ENCODE measurements around the gene RTP4. TPM values are rescaled to one million over a fixed set of nuclear protein-coding genes. Genes with fewer than 3 reads are reported as not detected.

The RTP4 gene
- total RNA-seq, 1 experiment from 2014 or later: not detected

DNA sequence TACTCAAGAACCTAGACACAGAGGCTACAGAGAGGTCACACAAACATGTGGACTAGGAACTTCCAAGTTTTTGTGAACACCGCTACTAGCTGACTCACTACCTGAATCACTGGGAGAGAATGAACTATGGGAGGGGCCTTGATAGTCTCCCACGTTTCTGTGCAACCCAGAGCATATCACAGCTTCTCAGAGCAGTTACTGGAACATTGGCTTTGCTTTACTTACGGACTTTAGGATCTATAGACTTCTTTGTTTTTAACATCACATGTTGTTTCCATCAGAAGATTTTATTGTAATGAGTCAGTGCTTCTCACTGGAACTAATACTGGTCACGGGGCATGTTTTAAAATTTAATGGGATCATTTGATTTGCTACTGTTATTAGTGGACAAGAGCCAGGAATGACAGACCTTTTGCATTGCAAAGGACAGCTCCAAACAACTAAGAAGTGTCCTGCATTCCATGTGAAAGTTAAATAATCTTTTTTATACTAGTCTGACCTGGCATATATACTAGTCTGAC is 35.6 kb downstream of the RTP4 start:
- TF ChIP-seq NFYB (CRISPR knock-in tag; conservative IDR thresholded peaks at IDR 0.05; ENCODE audit: low read depth): no peak
- TF ChIP-seq OVOL2 (CRISPR knock-in tag; IDR thresholded peaks at IDR 0.05; ENCODE audit: borderline replicate concordance): no peak
- no peak for TF ChIP-seq PRRX2 (CRISPR knock-in tag; IDR thresholded peaks at IDR 0.05)
- no peak overlapping the region for H3K4me3 Mint-ChIP-seq
- ATAC-seq (no peak), DNase-seq (ENCODE audit: low spot score) (no peak)
- ChIA-PET CTCF (interaction anchor here (1.1 kb wide), 1 partner anchor 276 kb away, joined by 3 read pairs; no protein-coding TSS in a partner anchor), POLR2A (no interaction called here)
- H3K36me3 Mint-ChIP-seq: no peaks in the 10 kb centered on the region
- peaks cover 6% of the 10 kb centered on the region for H3K4me1 Mint-ChIP-seq
- H3K27ac Mint-ChIP-seq: no peak overlapping the region
- no peaks in the 10 kb centered on the region for H3K27me3 Mint-ChIP-seq (ENCODE audit: low read depth)
- H3K9me3 Mint-ChIP-seq: 0 out of 2 replicates have a peak, but pooled peaks cover 3% of the 10 kb centered on the region

DNA sequence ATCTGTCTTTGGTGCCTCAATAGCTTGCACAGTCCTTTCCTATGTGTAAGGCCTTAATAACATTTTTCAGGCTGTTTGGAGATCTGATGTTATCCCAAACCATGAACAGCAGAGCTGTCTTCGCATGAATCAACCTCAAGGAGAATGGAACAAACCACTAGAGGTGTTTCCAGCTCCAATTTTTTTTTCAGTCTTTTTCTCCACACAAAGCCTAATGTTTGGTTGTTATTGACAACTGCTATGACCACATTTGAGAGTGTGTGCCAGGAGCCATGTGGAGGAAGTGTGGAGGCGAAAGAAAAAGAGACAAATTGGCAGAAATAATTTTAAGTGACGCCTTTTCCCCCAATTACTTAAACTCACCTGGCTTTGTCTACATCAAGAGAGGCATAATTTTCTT is 38.7 kb downstream of the RTP4 start:
- DNase-seq (ENCODE audit: low spot score) (no peak), ATAC-seq (no peak)
- H3K4me3 Mint-ChIP-seq: no peak overlapping the region
- H3K27ac Mint-ChIP-seq: no peak overlapping the region
- H3K36me3 Mint-ChIP-seq: no peaks in the 10 kb centered on the region
- TF ChIP-seq EMX1 (CRISPR knock-in tag; IDR thresholded peaks at IDR 0.05) (no peak), ZNF396 (CRISPR knock-in tag; IDR thresholded peaks at IDR 0.05; ENCODE audit: borderline replicate concordance) (no peak), MXD4 (CRISPR knock-in tag; IDR thresholded peaks at IDR 0.05; ENCODE audit: borderline replicate concordance) (no peak), ZNF317 (CRISPR knock-in tag; IDR thresholded peaks at IDR 0.05; ENCODE audit: borderline replicate concordance, low read depth) (no peak), ZNF138 (CRISPR knock-in tag; conservative IDR thresholded peaks at IDR 0.05) (no peak), ZNF423 (CRISPR knock-in tag; IDR thresholded peaks at IDR 0.05) (no peak), GRHL2 (CRISPR knock-in tag; IDR thresholded peaks at IDR 0.05; ENCODE audit: insufficient replicate concordance, severe bottlenecking) (no peak), FOXP1 (CRISPR knock-in tag; IDR thresholded peaks at IDR 0.05; ENCODE audit: borderline replicate concordance) (no peak), ZNF219 (CRISPR knock-in tag; IDR thresholded peaks at IDR 0.05; ENCODE audit: borderline replicate concordance) (no peak), PRRX2 (CRISPR knock-in tag; IDR thresholded peaks at IDR 0.05) (no peak)
- TF ChIP-seq, protein P1, sequence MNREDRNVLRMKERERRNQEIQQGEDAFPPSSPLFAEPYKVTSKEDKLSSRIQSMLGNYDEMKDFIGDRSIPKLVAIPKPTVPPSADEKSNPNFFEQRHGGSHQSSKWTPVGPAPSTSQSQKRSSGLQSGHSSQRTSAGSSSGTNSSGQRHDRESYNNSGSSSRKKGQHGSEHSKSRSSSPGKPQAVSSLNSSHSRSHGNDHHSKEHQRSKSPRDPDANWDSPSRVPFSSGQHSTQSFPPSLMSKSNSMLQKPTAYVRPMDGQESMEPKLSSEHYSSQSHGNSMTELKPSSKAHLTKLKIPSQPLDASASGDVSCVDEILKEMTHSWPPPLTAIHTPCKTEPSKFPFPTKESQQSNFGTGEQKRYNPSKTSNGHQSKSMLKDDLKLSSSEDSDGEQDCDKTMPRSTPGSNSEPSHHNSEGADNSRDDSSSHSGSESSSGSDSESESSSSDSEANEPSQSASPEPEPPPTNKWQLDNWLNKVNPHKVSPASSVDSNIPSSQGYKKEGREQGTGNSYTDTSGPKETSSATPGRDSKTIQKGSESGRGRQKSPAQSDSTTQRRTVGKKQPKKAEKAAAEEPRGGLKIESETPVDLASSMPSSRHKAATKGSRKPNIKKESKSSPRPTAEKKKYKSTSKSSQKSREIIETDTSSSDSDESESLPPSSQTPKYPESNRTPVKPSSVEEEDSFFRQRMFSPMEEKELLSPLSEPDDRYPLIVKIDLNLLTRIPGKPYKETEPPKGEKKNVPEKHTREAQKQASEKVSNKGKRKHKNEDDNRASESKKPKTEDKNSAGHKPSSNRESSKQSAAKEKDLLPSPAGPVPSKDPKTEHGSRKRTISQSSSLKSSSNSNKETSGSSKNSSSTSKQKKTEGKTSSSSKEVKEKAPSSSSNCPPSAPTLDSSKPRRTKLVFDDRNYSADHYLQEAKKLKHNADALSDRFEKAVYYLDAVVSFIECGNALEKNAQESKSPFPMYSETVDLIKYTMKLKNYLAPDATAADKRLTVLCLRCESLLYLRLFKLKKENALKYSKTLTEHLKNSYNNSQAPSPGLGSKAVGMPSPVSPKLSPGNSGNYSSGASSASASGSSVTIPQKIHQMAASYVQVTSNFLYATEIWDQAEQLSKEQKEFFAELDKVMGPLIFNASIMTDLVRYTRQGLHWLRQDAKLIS (CRISPR knock-in tag; IDR thresholded peaks at IDR 0.05; ENCODE audit: borderline replicate concordance): no peak
- TF ChIP-seq, protein P2, sequence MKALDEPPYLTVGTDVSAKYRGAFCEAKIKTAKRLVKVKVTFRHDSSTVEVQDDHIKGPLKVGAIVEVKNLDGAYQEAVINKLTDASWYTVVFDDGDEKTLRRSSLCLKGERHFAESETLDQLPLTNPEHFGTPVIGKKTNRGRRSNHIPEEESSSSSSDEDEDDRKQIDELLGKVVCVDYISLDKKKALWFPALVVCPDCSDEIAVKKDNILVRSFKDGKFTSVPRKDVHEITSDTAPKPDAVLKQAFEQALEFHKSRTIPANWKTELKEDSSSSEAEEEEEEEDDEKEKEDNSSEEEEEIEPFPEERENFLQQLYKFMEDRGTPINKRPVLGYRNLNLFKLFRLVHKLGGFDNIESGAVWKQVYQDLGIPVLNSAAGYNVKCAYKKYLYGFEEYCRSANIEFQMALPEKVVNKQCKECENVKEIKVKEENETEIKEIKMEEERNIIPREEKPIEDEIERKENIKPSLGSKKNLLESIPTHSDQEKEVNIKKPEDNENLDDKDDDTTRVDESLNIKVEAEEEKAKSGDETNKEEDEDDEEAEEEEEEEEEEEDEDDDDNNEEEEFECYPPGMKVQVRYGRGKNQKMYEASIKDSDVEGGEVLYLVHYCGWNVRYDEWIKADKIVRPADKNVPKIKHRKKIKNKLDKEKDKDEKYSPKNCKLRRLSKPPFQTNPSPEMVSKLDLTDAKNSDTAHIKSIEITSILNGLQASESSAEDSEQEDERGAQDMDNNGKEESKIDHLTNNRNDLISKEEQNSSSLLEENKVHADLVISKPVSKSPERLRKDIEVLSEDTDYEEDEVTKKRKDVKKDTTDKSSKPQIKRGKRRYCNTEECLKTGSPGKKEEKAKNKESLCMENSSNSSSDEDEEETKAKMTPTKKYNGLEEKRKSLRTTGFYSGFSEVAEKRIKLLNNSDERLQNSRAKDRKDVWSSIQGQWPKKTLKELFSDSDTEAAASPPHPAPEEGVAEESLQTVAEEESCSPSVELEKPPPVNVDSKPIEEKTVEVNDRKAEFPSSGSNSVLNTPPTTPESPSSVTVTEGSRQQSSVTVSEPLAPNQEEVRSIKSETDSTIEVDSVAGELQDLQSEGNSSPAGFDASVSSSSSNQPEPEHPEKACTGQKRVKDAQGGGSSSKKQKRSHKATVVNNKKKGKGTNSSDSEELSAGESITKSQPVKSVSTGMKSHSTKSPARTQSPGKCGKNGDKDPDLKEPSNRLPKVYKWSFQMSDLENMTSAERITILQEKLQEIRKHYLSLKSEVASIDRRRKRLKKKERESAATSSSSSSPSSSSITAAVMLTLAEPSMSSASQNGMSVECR (CRISPR knock-in tag; IDR thresholded peaks at IDR 0.05; ENCODE audit: borderline replicate concordance): no peak
- TF ChIP-seq, protein P3, sequence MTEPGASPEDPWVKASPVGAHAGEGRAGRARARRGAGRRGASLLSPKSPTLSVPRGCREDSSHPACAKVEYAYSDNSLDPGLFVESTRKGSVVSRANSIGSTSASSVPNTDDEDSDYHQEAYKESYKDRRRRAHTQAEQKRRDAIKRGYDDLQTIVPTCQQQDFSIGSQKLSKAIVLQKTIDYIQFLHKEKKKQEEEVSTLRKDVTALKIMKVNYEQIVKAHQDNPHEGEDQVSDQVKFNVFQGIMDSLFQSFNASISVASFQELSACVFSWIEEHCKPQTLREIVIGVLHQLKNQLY (CRISPR knock-in tag; IDR thresholded peaks at IDR 0.05): no peak
- H3K27me3 Mint-ChIP-seq (ENCODE audit: low read depth): no peaks in the 10 kb centered on the region; the same call in 1 of the 2 replicates
- POLR2A ChIA-PET: no interaction called here
- H3K9me3 Mint-ChIP-seq: 0 out of 2 replicates have a peak, but pooled peaks cover 3% of the 10 kb centered on the region
- CTCF ChIA-PET: interaction anchor here (2.3 kb wide), 1 partner anchor 273 kb away, joined by 9 read pairs; no protein-coding TSS in a partner anchor
- peaks cover 13% of the 10 kb centered on the region for H3K4me1 Mint-ChIP-seq

All from WTC11 (cell line).